ENCODE measurements around the gene PRKCG.

Gene PRKCG

GRCh38 chr19:53900191-53900860 is 18.3 kb downstream of the PRKCG start:
- no peak for DNase-seq

- no peak for DNase-seq
These were observed 21.2 kb downstream of the PRKCG start for GRCh38 chr19:53903055-53903680.

GRCh38 chr19:53904909-53905308 is 22.9 kb downstream of the PRKCG start:
- no peak for DNase-seq

GRCh38 chr19:53905787-53906186 is 23.8 kb downstream of the PRKCG start:
- no peak for DNase-seq

GRCh38 chr19:53906211-53907192 is 24.5 kb downstream of the PRKCG start:
- DNase-seq, result no peak

GRCh38 chr19:53907193-53907581 is 25.2 kb downstream of the PRKCG start:
- no peak for DNase-seq

- no peak for DNase-seq
These were observed 25.7 kb downstream of the PRKCG start for GRCh38 chr19:53907690-53908089.

- peak; percentile 52 to 74 for DNase-seq
These were observed 26.3 kb downstream of the PRKCG start for GRCh38 chr19:53908106-53908934.

- peak in 1 of 2 experiments; percentile 10 for DNase-seq
These were observed 27.0 kb downstream of the PRKCG start, which contains the start of gene CACNG7 for GRCh38 chr19:53908935-53909415. Gene CACNG7 (plus strand): TSS chr19:53909278. CDS start chr19:53912832, 3,554 bp downstream.

- DNase-seq, result no peak
These were observed 27.6 kb downstream of the PRKCG start for GRCh38 chr19:53909471-53910169.

GRCh38 chr19:53910170-53910518 is 28.1 kb downstream of the PRKCG start:
- DNase-seq, result no peak

GRCh38 chr19:53912653-53913052 is 30.7 kb downstream of the PRKCG start:
- no peak for DNase-seq

GRCh38 chr19:53915000-53915399 is 33.0 kb downstream of the PRKCG start:
- DNase-seq, result no peak

GRCh38 chr19:53916004-53916403 is 34.0 kb downstream of the PRKCG start:
- no peak for DNase-seq

GRCh38 chr19:53917356-53917755 is 35.4 kb downstream of the PRKCG start:
- DNase-seq, result no peak

GRCh38 chr19:53927739-53928138 is 45.7 kb downstream of the PRKCG start:
- no peak for DNase-seq

GRCh38 chr19:53936029-53936428 is 54.0 kb downstream of the PRKCG start:
- no peak for DNase-seq

GRCh38 chr19:53942001-53942786 is 60.2 kb downstream of the PRKCG start:
- DNase-seq, result no peak

GRCh38 chr19:53944416-53944815 is 62.4 kb downstream of the PRKCG start:
- DNase-seq, result no peak

- no peak for DNase-seq
These were observed 62.9 kb downstream of the PRKCG start for GRCh38 chr19:53944933-53945332.

GRCh38 chr19:53945441-53945840 is 63.4 kb downstream of the PRKCG start:
- no peak for DNase-seq

All from cerebellar nuclear complex (tissue), 1 donor.